WTC11 (cell line): ENCODE measurements around the gene SORCS2.

ENCODE experiments used
- CREB1 ChIP-seq: sonication (generic); formaldehyde crosslinking; IDR thresholded peaks from 2 replicates; pipeline ENCODE4 v1.8.0; 2023; ENCODE audit warnings: mild to moderate bottlenecking, missing genetic modification reagents
- GTF2I ChIP-seq: fragments of 250-450 bp; sonication (Bioruptor Pico); conservative IDR thresholded peaks from 2 replicates; pipeline ENCODE4 v1.4.0; 2021; ENCODE audit warnings: mild to moderate bottlenecking
- KAT7 ChIP-seq: sonication (generic); formaldehyde crosslinking; IDR thresholded peaks from 2 replicates; pipeline ENCODE4 v1.8.1; 2023; ENCODE audit warnings: missing genetic modification reagents, mild to moderate bottlenecking, borderline replicate concordance
- NR2C2 ChIP-seq: sonication (generic); formaldehyde crosslinking; IDR thresholded peaks from 2 replicates; pipeline ENCODE4 v1.8.0; 2022; ENCODE audit warnings: mild to moderate bottlenecking, missing genetic modification reagents
- TF ChIP-seq, protein P1 (sequence below): fragments of 200-600 bp; IDR thresholded peaks from 2 replicates; pipeline ENCODE4 v1.8.0; 2022; ENCODE audit warnings: antibody characterized with exemption
- TF ChIP-seq, protein P2 (sequence below): sonication (generic); formaldehyde crosslinking; IDR thresholded peaks from 2 replicates; pipeline ENCODE4 v1.8.1; 2023; ENCODE audit warnings: mild to moderate bottlenecking, missing genetic modification reagents, borderline replicate concordance
- TF ChIP-seq, protein P3 (sequence below): sonication (generic); formaldehyde crosslinking; IDR thresholded peaks from 2 replicates; pipeline ENCODE4 v1.8.0; 2022; ENCODE audit warnings: mild to moderate bottlenecking, missing genetic modification reagents

DNA sequence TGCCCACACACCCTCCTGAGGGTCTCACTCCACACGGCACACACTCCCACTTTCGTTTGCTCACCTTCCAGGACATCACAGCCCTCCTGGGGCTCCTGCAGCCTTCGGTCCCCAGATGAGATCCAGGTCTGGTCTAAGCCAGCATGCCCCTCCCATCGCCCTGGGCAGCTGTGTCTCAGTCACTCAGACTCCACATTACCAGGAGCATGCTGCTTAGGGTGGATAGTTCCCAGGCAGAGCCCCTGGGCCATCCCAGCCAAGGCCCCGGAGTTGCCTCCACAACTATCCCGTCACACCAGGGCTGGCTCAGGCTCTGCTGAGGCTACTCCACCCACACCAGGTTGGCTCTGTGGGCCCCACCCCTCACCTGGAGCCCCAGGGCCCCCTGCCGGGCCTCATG lies 292.8 kb downstream of the SORCS2 start:
- TF ChIP-seq KAT7 (CRISPR knock-in tag) (no peak), GTF2I (CRISPR knock-in tag) (no peak), CREB1 (CRISPR knock-in tag) (no peak), NR2C2 (CRISPR knock-in tag) (no peak)
- TF ChIP-seq, protein P1, sequence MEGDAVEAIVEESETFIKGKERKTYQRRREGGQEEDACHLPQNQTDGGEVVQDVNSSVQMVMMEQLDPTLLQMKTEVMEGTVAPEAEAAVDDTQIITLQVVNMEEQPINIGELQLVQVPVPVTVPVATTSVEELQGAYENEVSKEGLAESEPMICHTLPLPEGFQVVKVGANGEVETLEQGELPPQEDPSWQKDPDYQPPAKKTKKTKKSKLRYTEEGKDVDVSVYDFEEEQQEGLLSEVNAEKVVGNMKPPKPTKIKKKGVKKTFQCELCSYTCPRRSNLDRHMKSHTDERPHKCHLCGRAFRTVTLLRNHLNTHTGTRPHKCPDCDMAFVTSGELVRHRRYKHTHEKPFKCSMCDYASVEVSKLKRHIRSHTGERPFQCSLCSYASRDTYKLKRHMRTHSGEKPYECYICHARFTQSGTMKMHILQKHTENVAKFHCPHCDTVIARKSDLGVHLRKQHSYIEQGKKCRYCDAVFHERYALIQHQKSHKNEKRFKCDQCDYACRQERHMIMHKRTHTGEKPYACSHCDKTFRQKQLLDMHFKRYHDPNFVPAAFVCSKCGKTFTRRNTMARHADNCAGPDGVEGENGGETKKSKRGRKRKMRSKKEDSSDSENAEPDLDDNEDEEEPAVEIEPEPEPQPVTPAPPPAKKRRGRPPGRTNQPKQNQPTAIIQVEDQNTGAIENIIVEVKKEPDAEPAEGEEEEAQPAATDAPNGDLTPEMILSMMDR = no peak
- TF ChIP-seq, protein P2, sequence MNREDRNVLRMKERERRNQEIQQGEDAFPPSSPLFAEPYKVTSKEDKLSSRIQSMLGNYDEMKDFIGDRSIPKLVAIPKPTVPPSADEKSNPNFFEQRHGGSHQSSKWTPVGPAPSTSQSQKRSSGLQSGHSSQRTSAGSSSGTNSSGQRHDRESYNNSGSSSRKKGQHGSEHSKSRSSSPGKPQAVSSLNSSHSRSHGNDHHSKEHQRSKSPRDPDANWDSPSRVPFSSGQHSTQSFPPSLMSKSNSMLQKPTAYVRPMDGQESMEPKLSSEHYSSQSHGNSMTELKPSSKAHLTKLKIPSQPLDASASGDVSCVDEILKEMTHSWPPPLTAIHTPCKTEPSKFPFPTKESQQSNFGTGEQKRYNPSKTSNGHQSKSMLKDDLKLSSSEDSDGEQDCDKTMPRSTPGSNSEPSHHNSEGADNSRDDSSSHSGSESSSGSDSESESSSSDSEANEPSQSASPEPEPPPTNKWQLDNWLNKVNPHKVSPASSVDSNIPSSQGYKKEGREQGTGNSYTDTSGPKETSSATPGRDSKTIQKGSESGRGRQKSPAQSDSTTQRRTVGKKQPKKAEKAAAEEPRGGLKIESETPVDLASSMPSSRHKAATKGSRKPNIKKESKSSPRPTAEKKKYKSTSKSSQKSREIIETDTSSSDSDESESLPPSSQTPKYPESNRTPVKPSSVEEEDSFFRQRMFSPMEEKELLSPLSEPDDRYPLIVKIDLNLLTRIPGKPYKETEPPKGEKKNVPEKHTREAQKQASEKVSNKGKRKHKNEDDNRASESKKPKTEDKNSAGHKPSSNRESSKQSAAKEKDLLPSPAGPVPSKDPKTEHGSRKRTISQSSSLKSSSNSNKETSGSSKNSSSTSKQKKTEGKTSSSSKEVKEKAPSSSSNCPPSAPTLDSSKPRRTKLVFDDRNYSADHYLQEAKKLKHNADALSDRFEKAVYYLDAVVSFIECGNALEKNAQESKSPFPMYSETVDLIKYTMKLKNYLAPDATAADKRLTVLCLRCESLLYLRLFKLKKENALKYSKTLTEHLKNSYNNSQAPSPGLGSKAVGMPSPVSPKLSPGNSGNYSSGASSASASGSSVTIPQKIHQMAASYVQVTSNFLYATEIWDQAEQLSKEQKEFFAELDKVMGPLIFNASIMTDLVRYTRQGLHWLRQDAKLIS = no peak
- TF ChIP-seq, protein P3, sequence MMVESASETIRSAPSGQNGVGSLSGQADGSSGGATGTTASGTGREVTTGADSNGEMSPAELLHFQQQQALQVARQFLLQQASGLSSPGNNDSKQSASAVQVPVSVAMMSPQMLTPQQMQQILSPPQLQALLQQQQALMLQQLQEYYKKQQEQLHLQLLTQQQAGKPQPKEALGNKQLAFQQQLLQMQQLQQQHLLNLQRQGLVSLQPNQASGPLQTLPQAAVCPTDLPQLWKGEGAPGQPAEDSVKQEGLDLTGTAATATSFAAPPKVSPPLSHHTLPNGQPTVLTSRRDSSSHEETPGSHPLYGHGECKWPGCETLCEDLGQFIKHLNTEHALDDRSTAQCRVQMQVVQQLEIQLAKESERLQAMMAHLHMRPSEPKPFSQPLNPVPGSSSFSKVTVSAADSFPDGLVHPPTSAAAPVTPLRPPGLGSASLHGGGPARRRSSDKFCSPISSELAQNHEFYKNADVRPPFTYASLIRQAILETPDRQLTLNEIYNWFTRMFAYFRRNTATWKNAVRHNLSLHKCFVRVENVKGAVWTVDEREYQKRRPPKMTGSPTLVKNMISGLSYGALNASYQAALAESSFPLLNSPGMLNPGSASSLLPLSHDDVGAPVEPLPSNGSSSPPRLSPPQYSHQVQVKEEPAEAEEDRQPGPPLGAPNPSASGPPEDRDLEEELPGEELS (CRISPR knock-in tag) = no peak
